ENCODE measurements around the gene PIK3R5. TPM values are rescaled to one million over a fixed set of nuclear protein-coding genes. Genes with fewer than 3 reads are reported as not detected.

PIK3R5 gene
- total RNA-seq, 2 experiments from 2014 or later: 0.76 to 1.5 TPM

- Histone ChIP-seq H3K4me2 (ENCODE audit: low read length) (no peak overlapping the region), H3K79me2 (ENCODE audit: insufficient read depth, low read depth, low read length) (no peaks in the 10 kb centered on the region), H3K27ac (ENCODE audit: low read depth, low read length, poor library complexity, severe bottlenecking) (no peak overlapping the region), H2AFZ (ENCODE audit: low read length) (no peak overlapping the region), H3K36me3 (ENCODE audit: insufficient read depth, low read length) (no peaks in the 10 kb centered on the region), H3K9me3 (ENCODE audit: low read length) (no peaks in the 10 kb centered on the region), H3K4me3 (ENCODE audit: low read depth, low read length, poor library complexity, severe bottlenecking) (no peak overlapping the region), H3K4me1 (ENCODE audit: insufficient read depth, low read length, poor library complexity, severe bottlenecking) (peaks cover 23% of the 10 kb centered on the region), H4K20me1 (ENCODE audit: insufficient read depth, low read length) (no peaks in the 10 kb centered on the region), H3K9me2 (ENCODE audit: insufficient read depth, low read length) (no peaks in the 10 kb centered on the region)
- intact Hi-C loops (cut with micrococcal nuclease; ENCODE audit: unreplicated experiment): loop anchor here (1.0 to 5.0 kb wide), 3 partner anchors 91 to 148 kb away; no protein-coding TSS in a partner anchor
- peak; percentile 84 for TF ChIP-seq CTCF (conservative IDR thresholded peaks at IDR 0.05; ENCODE audit: low read length)
- TF ChIP-seq EZH2phosphoT487 (IDR thresholded peaks at IDR 0.05; ENCODE audit: borderline replicate concordance, low read depth, low read length): no peak
- peak; percentile 68 for DNase-seq (ENCODE audit: low spot score)
- CTCF ChIA-PET (ENCODE audit: unreplicated experiment): no interaction called here
- POLR2A ChIA-PET: interaction anchor here (0.7 kb wide), 2 partner anchors 12 to 103 kb away, joined by 3 to 4 read pairs; no protein-coding TSS in a partner anchor
- no TSS peak for BruUV-seq (replicated peaks)
Measured at GRCh38 chr17:8894673-8895578, 70.6 kb downstream of the PIK3R5 start.

GRCh38 chr17:8894202-8894671 lies 71.3 kb downstream of the PIK3R5 start:
- H2AFZ ChIP-seq (ENCODE audit: low read length): no peak overlapping the region
- no peaks in the 10 kb centered on the region for H3K9me2 ChIP-seq (ENCODE audit: insufficient read depth, low read length)
- H4K20me1 ChIP-seq (ENCODE audit: insufficient read depth, low read length): no peaks in the 10 kb centered on the region
- H3K4me3 ChIP-seq (ENCODE audit: low read depth, low read length, poor library complexity, severe bottlenecking): no peak overlapping the region
- POLR2A ChIA-PET: interaction anchor here (0.7 kb wide), 1 partner anchor 11 kb away, joined by 4 read pairs; no protein-coding TSS in a partner anchor
- no peak overlapping the region for H3K27ac ChIP-seq (ENCODE audit: low read depth, low read length, poor library complexity, severe bottlenecking)
- CTCF ChIA-PET (ENCODE audit: unreplicated experiment): no interaction called here
- BruUV-seq (replicated peaks): no TSS peak
- intact Hi-C loops (cut with micrococcal nuclease; ENCODE audit: unreplicated experiment): loop anchor here (2.0 kb wide), 1 partner anchor 147 kb away; no protein-coding TSS in a partner anchor
- peaks cover 16% of the 10 kb centered on the region for H3K4me1 ChIP-seq (ENCODE audit: insufficient read depth, low read length, poor library complexity, severe bottlenecking)
- no peaks in the 10 kb centered on the region for H3K79me2 ChIP-seq (ENCODE audit: insufficient read depth, low read depth, low read length)
- H3K4me2 ChIP-seq (ENCODE audit: low read length): no peak overlapping the region
- H3K9me3 ChIP-seq (ENCODE audit: low read length): no peaks in the 10 kb centered on the region
- DNase-seq (ENCODE audit: low spot score): no peak
- TF ChIP-seq CTCF (conservative IDR thresholded peaks at IDR 0.05; ENCODE audit: low read length): no peak
- TF ChIP-seq EZH2phosphoT487 (IDR thresholded peaks at IDR 0.05; ENCODE audit: borderline replicate concordance, low read depth, low read length): no peak
- no peaks in the 10 kb centered on the region for H3K36me3 ChIP-seq (ENCODE audit: insufficient read depth, low read length)

All from OCI-LY7 (cell line).